Kidney (tissue), 14 donors: ENCODE results near the gene MEF2D. TPM values are rescaled to one million over a fixed set of nuclear protein-coding genes. Genes with fewer than 3 reads are reported as not detected.

Experiments
- DNase-seq, 5 donors: peaks; one replicate each; pipeline ENCODE4 v3.0.0-alpha.2; 2013 to 2020
- FAIRE-seq: peaks from 2 replicates; lab custom pipeline; 2012; peaks lifted over from hg19 to GRCh38; lab: Jason Lieb, UNC
- H3K27ac ChIP-seq, 2 donors: one replicate each; pipeline ENCODE4 v1.7.0; 2013; ENCODE audit warnings: low read depth in 2 of 2, low read length in 2 of 2, inconsistent platforms in 1 of 2
- H3K27me3 ChIP-seq: one replicate; pipeline ENCODE4 v1.7.1; 2013; ENCODE audit warnings: low read length, inconsistent platforms; ENCODE audit not compliant: control insufficient read depth, insufficient read depth
- H3K36me3 ChIP-seq, 3 donors: one replicate each; pipeline versions ENCODE4 v1.7.0 to v1.7.1; 2013; ENCODE audit warnings: low read length in 3 of 3, control low read depth in 1 of 3, inconsistent platforms in 1 of 3; ENCODE audit not compliant: insufficient read depth in 3 of 3, control insufficient read depth in 2 of 3
- H3K4me1 ChIP-seq, 3 donors: one replicate each; pipeline versions ENCODE4 v1.7.0 to v1.7.1; 2013; ENCODE audit warnings: low read length in 3 of 3, inconsistent platforms in 1 of 3, low read depth in 1 of 3; ENCODE audit not compliant: control insufficient read depth in 2 of 3, insufficient read depth in 2 of 3
- H3K4me3 ChIP-seq, 3 donors: one replicate each; pipeline versions ENCODE4 v1.7.0 to v1.8.1; 2013; ENCODE audit warnings: low read length in 3 of 3, control low read depth in 1 of 3, inconsistent platforms in 1 of 3
- H3K9ac ChIP-seq, 3 donors: one replicate each; pipeline versions ENCODE4 v1.7.0 to v1.7.1; 2013; ENCODE audit warnings: low read length in 3 of 3, control low read depth in 1 of 3, inconsistent platforms in 1 of 3
- H3K9me3 ChIP-seq, 3 donors: one replicate each; pipeline versions ENCODE4 v1.7.0 to v1.7.1; 2013; ENCODE audit warnings: low read length in 3 of 3, control low read depth in 1 of 3, inconsistent platforms in 1 of 3; ENCODE audit not compliant: control insufficient read depth in 2 of 3, insufficient read depth in 1 of 3
- CTCF ChIP-seq: IDR thresholded peaks from 3 replicates; pipeline ENCODE4 v1.5.1; 2012; ENCODE audit warnings: mild to moderate bottlenecking, moderate library complexity, borderline replicate concordance; ENCODE audit not compliant: insufficient read depth; ENCODE audit errors: extremely low read depth
- intact Hi-C: fragments of 100-400 bp; cut with DNase I; formaldehyde crosslinking; loops from one replicate; pipeline ENCODE4 v1.11.1; 2022
- polyA plus RNA-seq: library from polyadenylated mRNA; stranded (reverse); fragments of 350-450 nt; fragmentation: Illumina TruSeq; extraction: RNeasy Lipid Tissue Mini Kit (QIAGEN cat#74804); gene quantifications from one replicate; pipeline ENCODE4 v1.2.3, GENCODE V29; 2014; ENCODE audit warnings: low read depth, low replicate concordance; ENCODE audit not compliant: insufficient read depth
- total RNA-seq: library from RNA; stranded (reverse); fragmentation: NEBNext Ultra II Directional; extraction: Animal tissue kit (Norgen Biotek cat#: 25700); gene quantifications from one replicate; pipeline ENCODE4 v1.2.1, GENCODE V29; 2021
- donor health status: control.
- donor health status: control.
- donor health status: control.
- donor health status: control.
- donor health status: control.
- donor health status: DM: yes; HTN: yes; CAD: no.
- donor health status: Normal renal cell carcinoma (clear cell type).

The MEF2D gene
- total and polyA plus RNA-seq, 2 donors from 2014 or later, result 13.7 to 49.3 TPM

- Histone ChIP-seq H3K9ac (no peak overlapping the region), H3K4me3 (no peak overlapping the region), H3K9me3 (no peaks in the 10 kb centered on the region), H3K4me1 (no peaks in the 10 kb centered on the region), H3K36me3 (no peaks in the 10 kb centered on the region), H3K27ac (no peak overlapping the region), H3K27me3 (no peaks in the 10 kb centered on the region)
- DNase-seq, result no peak
- FAIRE-seq, result no peak
- no peak for TF ChIP-seq CTCF
- intact Hi-C loops, result no loop called here
Observed at GRCh38 chr1:156530006-156530405, 29.4 kb upstream of the MEF2D start.

GRCh38 chr1:156528875-156529425 lies 28.4 kb upstream of the MEF2D start:
- H3K27me3 ChIP-seq, result no peaks in the 10 kb centered on the region
- FAIRE-seq (no peak), DNase-seq (no peak)
- H3K9me3 ChIP-seq, result no peaks in the 10 kb centered on the region
- no peak overlapping the region for H3K4me3 ChIP-seq
- no peak for TF ChIP-seq CTCF
- H3K9ac ChIP-seq, result no peak overlapping the region
- H3K4me1 ChIP-seq, result peaks cover 0 to 2% (median 0%) of the 10 kb centered on the region in 3 donors
- H3K27ac ChIP-seq, result no peak overlapping the region
- H3K36me3 ChIP-seq, result no peaks in the 10 kb centered on the region
- intact Hi-C loops, result no loop called here

GRCh38 chr1:156528231-156528630 lies 27.7 kb upstream of the MEF2D start:
- H3K27me3 ChIP-seq, result no peaks in the 10 kb centered on the region
- peaks cover 0 to 2% (median 0%) of the 10 kb centered on the region in 3 donors for H3K4me1 ChIP-seq
- H3K4me3 ChIP-seq, result no peak overlapping the region
- no peak for FAIRE-seq
- no peaks in the 10 kb centered on the region for H3K9me3 ChIP-seq
- no peak overlapping the region for H3K9ac ChIP-seq
- intact Hi-C loops, result no loop called here
- H3K27ac ChIP-seq, result no peak overlapping the region
- H3K36me3 ChIP-seq, result no peaks in the 10 kb centered on the region
- DNase-seq, result no peak
- no peak for TF ChIP-seq CTCF

- Histone ChIP-seq H3K27ac (no peak overlapping the region), H3K9ac (no peak overlapping the region), H3K4me1 (peaks cover 0 to 2% (median 0%) of the 10 kb centered on the region in 3 donors), H3K4me3 (no peak overlapping the region), H3K27me3 (no peaks in the 10 kb centered on the region), H3K36me3 (no peaks in the 10 kb centered on the region), H3K9me3 (no peaks in the 10 kb centered on the region)
- no peak for DNase-seq
- TF ChIP-seq CTCF, result no peak
- intact Hi-C loops, result no loop called here
- FAIRE-seq, result no peak
Observed at GRCh38 chr1:156527584-156527983, 27.0 kb upstream of the MEF2D start.
